DND-41 (cell line): ENCODE measurements around the gene ADNP.

ENCODE experiments used
- ATAC-seq: fragments of 200-7000 bp; cut with Tn5 transposase; 3 replicates; pipeline ENCODE4 v1.9.1; 2021; ENCODE audit warnings: low read depth; ENCODE audit not compliant: insufficient read depth
- DNase-seq: peaks from one replicate; pipeline ENCODE4 v3.0.0-alpha.2; 2020
- H2AFZ ChIP-seq: 2 replicates; pipeline ENCODE4 v1.6.0; 2012; ENCODE audit warnings: low read depth, low read length
- H3K27ac ChIP-seq: 2 replicates; pipeline ENCODE4 v1.5.1; 2012; ENCODE audit warnings: low read length, inconsistent platforms
- H3K27me3 ChIP-seq: fragments of 200-600 bp; sonication (generic); 2 replicates; pipeline ENCODE4 v1.6.0; 2012; ENCODE audit warnings: low read length, mild to moderate bottlenecking, inconsistent platforms; ENCODE audit not compliant: insufficient read depth, poor library complexity
- H3K36me3 ChIP-seq: 2 replicates; pipeline ENCODE4 v1.5.1; 2012; ENCODE audit warnings: low read length, inconsistent platforms; ENCODE audit not compliant: insufficient read depth
- H3K4me1 ChIP-seq: 2 replicates; pipeline ENCODE4 v1.5.1; 2012; ENCODE audit warnings: mild to moderate bottlenecking, low read length; ENCODE audit not compliant: insufficient read depth
- H3K4me2 ChIP-seq: 2 replicates; pipeline ENCODE4 v1.6.0; 2012; ENCODE audit warnings: mild to moderate bottlenecking, moderate library complexity, low read length, inconsistent platforms; ENCODE audit not compliant: insufficient read depth
- H3K4me3 ChIP-seq, 2 experiments: fragments of 200-600 bp in 1 of 2; shearing (Covaris generic) in 1 of 2; 2 replicates each; pipeline ENCODE4 v1.5.1; 2012 to 2016; ENCODE audit warnings: inconsistent platforms in 2 of 2, low read length in 2 of 2, mild to moderate bottlenecking in 2 of 2, low read depth in 1 of 2, moderate library complexity in 1 of 2
- H3K79me2 ChIP-seq: 2 replicates; pipeline ENCODE4 v1.6.0; 2012; ENCODE audit warnings: low read length, inconsistent platforms; ENCODE audit not compliant: insufficient read depth
- H3K9ac ChIP-seq: 2 replicates; pipeline ENCODE4 v1.6.0; 2012; ENCODE audit warnings: low read depth, mild to moderate bottlenecking, inconsistent platforms, low read length, moderate library complexity
- H3K9me3 ChIP-seq: 2 replicates; pipeline ENCODE4 v1.5.1; 2012; ENCODE audit warnings: low read length, moderate library complexity, mild to moderate bottlenecking, inconsistent platforms; ENCODE audit not compliant: insufficient read depth, severe bottlenecking
- H4K20me1 ChIP-seq: 2 replicates; pipeline ENCODE4 v1.6.0; 2012; ENCODE audit warnings: low read length; ENCODE audit not compliant: insufficient read depth
- EZH2 ChIP-seq: IDR thresholded peaks from 3 replicates; pipeline ENCODE4 v1.6.1; 2012; ENCODE audit warnings: borderline replicate concordance, low read depth, mild to moderate bottlenecking, moderate library complexity, low read length, inconsistent platforms; ENCODE audit not compliant: severe bottlenecking
- TF ChIP-seq, protein P1 (sequence below): IDR thresholded peaks from 2 replicates; pipeline ENCODE4 v1.5.1; 2012; ENCODE audit warnings: borderline replicate concordance, low read length, moderate library complexity, mild to moderate bottlenecking; ENCODE audit not compliant: poor library complexity, severe bottlenecking; ENCODE audit errors: extremely low read depth

ADNP gene

GRCh38 chr20:50957276-50957675, 26.0 kb upstream of the ADNP start:
- Histone ChIP-seq H3K27me3 (no peaks in the 10 kb centered on the region), H3K4me1 (peaks cover 53% of the 10 kb centered on the region), H3K27ac (peak overlapping the region; percentile 43; the same call in 1 of the 2 replicates), H3K36me3 (peaks cover 43% of the 10 kb centered on the region), H3K9me3 (no peaks in the 10 kb centered on the region), H2AFZ (no peak overlapping the region), H4K20me1 (peaks cover 48% of the 10 kb centered on the region), H3K79me2 (peaks cover 77% of the 10 kb centered on the region), H3K4me2 (peak overlapping the region; percentile 96), H3K9ac (peak overlapping the region; percentile 75), H3K4me3 (peak overlapping the region; percentile 82)
- DNase-seq (no peak), ATAC-seq (no peak)
- TF ChIP-seq, protein P1, sequence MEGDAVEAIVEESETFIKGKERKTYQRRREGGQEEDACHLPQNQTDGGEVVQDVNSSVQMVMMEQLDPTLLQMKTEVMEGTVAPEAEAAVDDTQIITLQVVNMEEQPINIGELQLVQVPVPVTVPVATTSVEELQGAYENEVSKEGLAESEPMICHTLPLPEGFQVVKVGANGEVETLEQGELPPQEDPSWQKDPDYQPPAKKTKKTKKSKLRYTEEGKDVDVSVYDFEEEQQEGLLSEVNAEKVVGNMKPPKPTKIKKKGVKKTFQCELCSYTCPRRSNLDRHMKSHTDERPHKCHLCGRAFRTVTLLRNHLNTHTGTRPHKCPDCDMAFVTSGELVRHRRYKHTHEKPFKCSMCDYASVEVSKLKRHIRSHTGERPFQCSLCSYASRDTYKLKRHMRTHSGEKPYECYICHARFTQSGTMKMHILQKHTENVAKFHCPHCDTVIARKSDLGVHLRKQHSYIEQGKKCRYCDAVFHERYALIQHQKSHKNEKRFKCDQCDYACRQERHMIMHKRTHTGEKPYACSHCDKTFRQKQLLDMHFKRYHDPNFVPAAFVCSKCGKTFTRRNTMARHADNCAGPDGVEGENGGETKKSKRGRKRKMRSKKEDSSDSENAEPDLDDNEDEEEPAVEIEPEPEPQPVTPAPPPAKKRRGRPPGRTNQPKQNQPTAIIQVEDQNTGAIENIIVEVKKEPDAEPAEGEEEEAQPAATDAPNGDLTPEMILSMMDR = no peak
- no peak for TF ChIP-seq EZH2

DNA sequence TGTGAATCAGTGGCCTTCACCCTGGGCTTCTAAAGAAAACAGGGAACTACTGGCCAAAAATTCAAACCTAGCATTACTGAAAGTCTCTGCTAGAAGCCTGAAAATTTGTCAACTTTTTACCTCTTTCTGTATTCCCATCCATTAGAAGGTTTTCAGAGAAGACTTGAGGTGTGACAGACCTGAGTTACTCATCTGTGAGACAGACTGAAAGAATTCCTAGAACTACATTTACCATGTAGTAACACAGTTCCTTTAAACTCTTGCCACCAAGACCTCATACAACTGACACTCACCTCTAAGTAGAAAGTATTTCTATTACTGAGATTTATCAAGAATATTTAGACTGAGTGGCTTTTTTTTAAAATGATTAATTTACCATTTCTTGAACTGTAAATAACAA, 22.6 kb upstream of the ADNP start:
- DNase-seq (no peak), ATAC-seq (no peak)
- TF ChIP-seq EZH2 = no peak
- TF ChIP-seq, protein P1 = no peak
- Histone ChIP-seq H3K4me3 (no peak overlapping the region), H4K20me1 (peaks cover 39% of the 10 kb centered on the region), H3K36me3 (peaks cover 64% of the 10 kb centered on the region), H3K27me3 (no peaks in the 10 kb centered on the region), H3K9me3 (no peaks in the 10 kb centered on the region), H3K4me1 (peaks cover 37% of the 10 kb centered on the region), H3K4me2 (0 out of 2 replicates have a peak overlapping the region, but pooled peaks have one; percentile 6), H3K9ac (no peak overlapping the region), H3K79me2 (peaks cover 90% of the 10 kb centered on the region), H3K27ac (no peak overlapping the region), H2AFZ (no peak overlapping the region)

DNA sequence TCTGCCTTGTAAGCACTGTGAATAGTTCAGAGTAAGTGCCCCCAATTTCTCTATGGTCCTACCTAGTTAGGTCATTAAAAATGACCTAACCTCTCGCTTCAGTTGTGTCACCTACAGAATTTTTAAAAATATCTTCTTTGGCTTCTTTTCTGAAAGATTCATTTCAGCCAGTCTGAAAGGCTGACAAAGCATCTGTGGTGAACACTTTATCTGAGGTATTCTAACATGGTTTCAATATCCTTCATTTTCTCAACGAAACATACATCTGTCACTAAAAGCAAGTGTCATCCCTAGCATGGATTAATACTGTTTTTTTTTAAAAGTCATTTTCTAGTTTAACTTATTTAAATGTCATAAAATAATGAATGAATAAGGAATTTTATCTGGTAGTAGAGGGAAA, 22.0 kb upstream of the ADNP start:
- H3K4me1 ChIP-seq = peaks cover 37% of the 10 kb centered on the region
- no peaks in the 10 kb centered on the region for H3K27me3 ChIP-seq
- ATAC-seq = no peak
- H3K36me3 ChIP-seq = peaks cover 69% of the 10 kb centered on the region
- no peak overlapping the region for H2AFZ ChIP-seq
- DNase-seq = no peak
- peaks cover 86% of the 10 kb centered on the region for H3K79me2 ChIP-seq
- H4K20me1 ChIP-seq = peaks cover 39% of the 10 kb centered on the region
- H3K9me3 ChIP-seq = no peaks in the 10 kb centered on the region
- H3K9ac ChIP-seq = no peak overlapping the region
- TF ChIP-seq EZH2 = no peak
- TF ChIP-seq, protein P1 = no peak
- no peak overlapping the region for H3K27ac ChIP-seq
- no peak overlapping the region for H3K4me2 ChIP-seq
- H3K4me3 ChIP-seq = no peak overlapping the region
